DMS153 treated with DMSO at 0.1 percent for 48 hours (cell line): ENCODE data around the gene SCUBE2.

Experiments used
- DNase-seq: peaks from one replicate; lab custom pipeline; 2025; ENCODE audit not compliant: unreplicated experiment; lab: John Stamatoyannopoulos, UW

The SCUBE2 gene

DNA sequence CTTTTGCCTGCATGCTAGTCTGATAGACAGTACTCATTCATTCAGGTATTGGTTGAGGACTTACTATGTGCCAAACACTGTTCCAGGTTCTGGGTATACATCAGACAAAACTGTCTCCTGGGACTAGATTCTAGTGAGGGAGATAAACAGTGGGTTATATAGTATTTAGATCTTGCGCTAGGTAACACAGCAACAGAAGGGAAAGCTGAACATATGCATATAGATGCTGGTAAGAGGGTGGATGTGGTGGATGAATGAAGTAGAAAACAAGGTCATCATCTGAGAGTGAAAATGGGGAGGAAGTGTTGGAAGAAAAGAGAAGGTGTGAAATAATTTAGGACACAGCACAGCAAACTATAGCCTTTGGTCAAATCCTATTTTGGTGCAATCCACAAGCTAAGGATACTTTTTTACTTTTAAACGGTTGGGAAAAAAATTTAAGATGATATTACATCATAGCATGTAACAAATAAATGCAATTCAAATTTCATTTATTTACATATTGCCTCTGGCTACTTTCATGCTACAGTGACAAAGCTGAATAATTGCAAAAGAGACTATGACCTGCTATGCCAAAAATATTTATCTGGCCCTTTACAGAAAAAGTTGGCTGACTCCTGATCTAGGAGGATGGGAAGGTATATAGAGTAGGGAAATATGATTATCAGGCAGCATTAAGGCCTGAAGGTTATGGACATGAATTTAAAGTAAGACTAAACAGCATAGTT, 120.0 kb downstream of the SCUBE2 start:
- no peak for DNase-seq
